ENCODE results near the gene FIGN.

The FIGN gene

DNA sequence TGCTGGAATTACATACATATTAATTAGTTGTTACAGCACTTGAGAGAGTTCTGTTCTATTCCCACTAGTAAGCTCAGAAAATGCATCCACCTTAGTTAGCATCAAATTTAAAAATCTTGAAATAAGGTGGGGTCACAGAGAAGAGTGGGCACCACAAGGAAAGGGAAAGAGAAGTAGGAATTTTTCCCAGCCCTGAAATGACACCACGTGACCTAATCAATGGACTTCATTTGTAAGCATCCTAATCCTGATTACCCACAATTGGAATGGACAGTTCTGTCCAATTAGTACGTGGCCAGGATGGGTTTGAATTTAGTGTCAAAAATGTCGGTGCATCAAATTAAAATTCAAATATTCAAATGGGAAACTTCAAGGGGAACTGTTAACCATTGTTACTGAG, 186.8 kb downstream of the FIGN start:
- TF ChIP-seq CTCF (IDR thresholded peaks at IDR 0.05; ENCODE audit: extremely low read depth, missing control alignments): no peak
- DNase-seq (ENCODE audit: low spot score): no peak
